H1 (cell line): ENCODE data around the gene GOSR1.

Experiments
- NRF1 ChIP-seq: IDR thresholded peaks from 2 replicates; pipeline ENCODE4 v1.6.1; 2011; ENCODE audit warnings: mild to moderate bottlenecking, low read depth, low read length, improper control_type of control experiment
- TAF1 ChIP-seq: IDR thresholded peaks from 2 replicates; pipeline ENCODE4 v1.6.1; 2011; ENCODE audit warnings: mild to moderate bottlenecking, low read depth, low read length

DNA sequence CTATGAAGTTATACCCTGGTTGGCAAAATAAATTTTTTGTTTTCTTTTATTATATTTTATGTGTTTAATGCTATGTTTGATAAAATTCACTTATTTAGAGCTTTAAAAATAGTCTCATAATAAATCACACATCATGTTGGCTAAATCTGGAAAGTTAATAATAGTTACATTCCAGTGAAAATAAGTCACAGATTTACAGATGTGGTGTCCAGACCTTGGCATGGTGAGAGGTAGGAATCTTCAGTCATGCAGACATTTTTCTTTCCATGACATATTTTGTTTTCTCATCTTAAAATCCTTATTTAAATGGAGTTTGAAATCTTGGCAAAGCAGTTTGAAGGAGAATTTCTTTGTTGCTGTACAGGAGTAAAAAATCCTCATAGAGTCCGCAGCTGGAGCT lies 48.1 kb upstream of the GOSR1 start:
- TF ChIP-seq TAF1 = no peak
- TF ChIP-seq NRF1 = no peak
